Right kidney (tissue), 1 donor: Measurements from ENCODE around the gene ASB10.

ENCODE experiments used
- DNase-seq: peaks from one replicate; pipeline ENCODE4 v3.0.0-alpha.2; 2016

The ASB10 gene

GRCh38 chr7:151166629-151167196 is 20.3 kb downstream of the ASB10 start:
- DNase-seq, result peak; percentile 66

GRCh38 chr7:151161757-151162156 is 25.3 kb downstream of the ASB10 start:
- no peak for DNase-seq

GRCh38 chr7:151157645-151158329 is 29.3 kb downstream of the ASB10 start:
- no peak for DNase-seq

GRCh38 chr7:151152643-151153513 is 34.2 kb downstream of the ASB10 start:
- DNase-seq, result no peak

- DNase-seq, result no peak
Measured at GRCh38 chr7:151150388-151150787, 36.7 kb downstream of the ASB10 start.

- DNase-seq, result no peak
Measured at GRCh38 chr7:151148319-151149259, 38.5 kb downstream of the ASB10 start.

GRCh38 chr7:151146761-151147160 is 40.3 kb downstream of the ASB10 start:
- no peak for DNase-seq

- no peak for DNase-seq
Measured at GRCh38 chr7:151144387-151144786, 42.7 kb downstream of the ASB10 start.

GRCh38 chr7:151143261-151144015 is 43.6 kb downstream of the ASB10 start:
- no peak for DNase-seq

- no peak for DNase-seq
Measured at GRCh38 chr7:151142686-151143040, 44.4 kb downstream of the ASB10 start.

- DNase-seq, result no peak
Measured at GRCh38 chr7:151141855-151142685, 45.0 kb downstream of the ASB10 start.

- no peak for DNase-seq
Measured at GRCh38 chr7:151141311-151141854, 45.7 kb downstream of the ASB10 start.

GRCh38 chr7:151140826-151141225 is 46.2 kb downstream of the ASB10 start:
- no peak for DNase-seq

- DNase-seq, result no peak
Measured at GRCh38 chr7:151139791-151140190, 47.3 kb downstream of the ASB10 start.

- no peak for DNase-seq
Measured at GRCh38 chr7:151139071-151139790, 47.8 kb downstream of the ASB10 start.

- no peak for DNase-seq
Measured at GRCh38 chr7:151138153-151138851, 48.7 kb downstream of the ASB10 start.

- no peak for DNase-seq
Measured at GRCh38 chr7:151137791-151138152, 49.3 kb downstream of the ASB10 start.

GRCh38 chr7:151137076-151137675 is 49.9 kb downstream of the ASB10 start:
- DNase-seq, result no peak
